SK-N-SH treated with all-trans-retinoic acid at 6 μM for 48 hours (cell line): Measurements from ENCODE around the gene TCTN1.

Experiments
- ATAC-seq: fragments of 200-7000 bp; cut with Tn5 transposase; 3 replicates; pipeline ENCODE4 v1.9.1; 2020; ENCODE audit warnings: mild to moderate bottlenecking, moderate library complexity
- ARNTL ChIP-seq: fragments of 450-650 bp; formaldehyde crosslinking; IDR thresholded peaks from 2 replicates; pipeline ENCODE4 v1.5.0; 2020; ENCODE audit warnings: low read depth, mild to moderate bottlenecking, moderate library complexity, borderline replicate concordance
- BACH2 ChIP-seq: fragments of 250-450 bp; sonication (Bioruptor Pico); IDR thresholded peaks from 2 replicates; pipeline ENCODE4 v1.9.0; 2021; ENCODE audit warnings: mild to moderate bottlenecking, borderline replicate concordance
- CSDC2 ChIP-seq: fragments of 250-450 bp; sonication (Bioruptor Pico); IDR thresholded peaks from 2 replicates; pipeline ENCODE4 v1.5.0; 2020; ENCODE audit warnings: mild to moderate bottlenecking, moderate library complexity
- ESRRG ChIP-seq: fragments of 250-450 bp; sonication (Bioruptor Pico); IDR thresholded peaks from 2 replicates; pipeline ENCODE4 v1.6.1; 2021; ENCODE audit warnings: mild to moderate bottlenecking
- GLIS3 ChIP-seq: fragments of 250-450 bp; sonication (Bioruptor Pico); IDR thresholded peaks from 2 replicates; pipeline ENCODE4 v1.5.0; 2020; ENCODE audit warnings: mild to moderate bottlenecking, moderate library complexity
- ISL1 ChIP-seq: fragments of 250-450 bp; sonication (Bioruptor Pico); IDR thresholded peaks from 2 replicates; pipeline ENCODE4 v2.1.2; 2022; ENCODE audit warnings: mild to moderate bottlenecking, moderate library complexity
- OSR1 ChIP-seq: fragments of 250-450 bp; sonication (Bioruptor Pico); IDR thresholded peaks from 2 replicates; pipeline ENCODE4 v1.8.0; 2022; ENCODE audit warnings: moderate library complexity, mild to moderate bottlenecking, inconsistent platforms
- PPARA ChIP-seq: fragments of 250-450 bp; sonication (Bioruptor Pico); IDR thresholded peaks from 2 replicates; pipeline ENCODE4 v1.5.0; 2020; ENCODE audit warnings: mild to moderate bottlenecking, borderline replicate concordance
- RARB ChIP-seq: fragments of 250-450 bp; sonication (Bioruptor Pico); IDR thresholded peaks from 2 replicates; pipeline ENCODE4 v1.8.0; 2021; ENCODE audit warnings: mild to moderate bottlenecking, moderate library complexity
- SNAI2 ChIP-seq: fragments of 250-450 bp; sonication (Bioruptor Pico); IDR thresholded peaks from 2 replicates; pipeline ENCODE4 v1.5.0; 2020; ENCODE audit warnings: mild to moderate bottlenecking, moderate library complexity
- TCF4 ChIP-seq: fragments of 250-450 bp; sonication (Bioruptor Pico); IDR thresholded peaks from 2 replicates; pipeline ENCODE4 v1.8.0; 2021; ENCODE audit warnings: mild to moderate bottlenecking, moderate library complexity, borderline replicate concordance
- TOX ChIP-seq: fragments of 250-450 bp; sonication (Bioruptor Pico); IDR thresholded peaks from 2 replicates; pipeline ENCODE4 v1.8.0; 2021; ENCODE audit warnings: mild to moderate bottlenecking, moderate library complexity, borderline replicate concordance
- ZC3H10 ChIP-seq: fragments of 250-450 bp; sonication (Bioruptor Pico); IDR thresholded peaks from 2 replicates; pipeline ENCODE4 v1.5.1; 2021; ENCODE audit warnings: mild to moderate bottlenecking, moderate library complexity
- ZFP3 ChIP-seq: fragments of 250-450 bp; sonication (Bioruptor Pico); IDR thresholded peaks from 2 replicates; pipeline ENCODE4 v1.5.0; 2020; ENCODE audit warnings: mild to moderate bottlenecking, moderate library complexity
- ZFP30 ChIP-seq: fragments of 450-650 bp; formaldehyde crosslinking; IDR thresholded peaks from 2 replicates; pipeline ENCODE4 v1.5.0; 2022; ENCODE audit warnings: mild to moderate bottlenecking, moderate library complexity
- ZNF565 ChIP-seq: fragments of 450-650 bp; formaldehyde crosslinking; conservative IDR thresholded peaks from 2 replicates; pipeline ENCODE4 v1.5.0; 2020; ENCODE audit warnings: low read depth, mild to moderate bottlenecking, moderate library complexity
- ZNF70 ChIP-seq: fragments of 450-650 bp; formaldehyde crosslinking; IDR thresholded peaks from 2 replicates; pipeline ENCODE4 v1.5.0; 2020; ENCODE audit warnings: mild to moderate bottlenecking, moderate library complexity
- ZNF8 ChIP-seq: fragments of 450-650 bp; formaldehyde crosslinking; IDR thresholded peaks from 2 replicates; pipeline ENCODE4 v1.5.0; 2020; ENCODE audit warnings: mild to moderate bottlenecking, moderate library complexity
- TF ChIP-seq, protein P1 (sequence below): fragments of 250-450 bp; sonication (Bioruptor Pico); IDR thresholded peaks from 2 replicates; pipeline ENCODE4 v1.5.0; 2020; ENCODE audit warnings: mild to moderate bottlenecking, moderate library complexity
- TF ChIP-seq, protein P2 (sequence below): fragments of 250-450 bp; sonication (Bioruptor Pico); IDR thresholded peaks from 2 replicates; pipeline ENCODE4 v1.5.1; 2020; ENCODE audit warnings: low read depth, mild to moderate bottlenecking, moderate library complexity
- TF ChIP-seq, protein P3 (sequence below): fragments of 250-450 bp; sonication (Bioruptor Pico); IDR thresholded peaks from 2 replicates; pipeline ENCODE4 v1.5.1; 2021; ENCODE audit warnings: mild to moderate bottlenecking, moderate library complexity
- TF ChIP-seq, protein P4 (sequence below): fragments of 250-450 bp; sonication (Bioruptor Pico); IDR thresholded peaks from 2 replicates; pipeline ENCODE4 v1.8.0; 2020; ENCODE audit warnings: mild to moderate bottlenecking, moderate library complexity, borderline replicate concordance
- TF ChIP-seq, protein P5 (sequence below): fragments of 250-450 bp; sonication (Bioruptor Pico); IDR thresholded peaks from 2 replicates; pipeline ENCODE4 v1.8.0; 2021; ENCODE audit warnings: low read depth, mild to moderate bottlenecking, moderate library complexity, borderline replicate concordance

The TCTN1 gene

DNA sequence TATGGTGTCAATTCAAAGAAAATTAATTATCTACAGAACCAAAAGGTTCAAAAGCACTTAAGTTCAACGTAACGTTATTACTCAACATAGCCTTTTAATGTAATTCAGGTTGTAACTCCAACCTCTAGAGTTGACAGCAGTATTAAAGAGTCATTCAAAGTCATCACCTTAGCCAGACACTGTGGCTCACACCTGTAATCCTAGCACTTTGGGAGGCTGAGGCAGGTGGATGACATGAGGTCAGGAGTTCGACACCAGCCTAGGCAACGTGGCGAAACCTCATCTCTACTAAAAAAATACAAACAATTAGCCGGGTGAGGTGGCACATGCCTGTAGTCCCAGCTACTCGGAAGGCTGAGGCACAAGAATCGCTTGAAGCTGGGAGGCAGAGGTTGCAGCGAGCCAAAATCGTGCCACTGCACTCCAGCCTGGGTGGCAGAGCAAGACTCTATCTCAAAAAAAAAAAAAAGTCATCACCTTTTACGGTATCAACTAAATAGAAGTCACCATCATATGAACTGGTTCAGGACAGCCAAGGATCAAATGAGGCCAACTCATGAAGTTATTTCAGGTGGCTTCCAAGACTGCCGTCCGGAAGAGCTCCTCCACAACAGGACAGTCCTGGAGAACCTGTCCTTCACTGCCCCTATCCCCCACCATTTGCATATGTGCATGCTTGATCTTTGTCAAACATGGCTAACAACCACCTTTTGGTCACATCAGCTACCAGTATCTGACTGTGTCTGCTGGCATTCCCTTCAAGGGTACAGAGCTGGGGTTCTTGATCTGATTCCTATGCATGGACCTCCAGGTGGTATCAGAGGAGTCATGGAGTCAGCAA, 35.0 kb upstream of the TCTN1 start:
- TF ChIP-seq TCF4 (CRISPR knock-in tag): no peak
- TF ChIP-seq, protein P1, sequence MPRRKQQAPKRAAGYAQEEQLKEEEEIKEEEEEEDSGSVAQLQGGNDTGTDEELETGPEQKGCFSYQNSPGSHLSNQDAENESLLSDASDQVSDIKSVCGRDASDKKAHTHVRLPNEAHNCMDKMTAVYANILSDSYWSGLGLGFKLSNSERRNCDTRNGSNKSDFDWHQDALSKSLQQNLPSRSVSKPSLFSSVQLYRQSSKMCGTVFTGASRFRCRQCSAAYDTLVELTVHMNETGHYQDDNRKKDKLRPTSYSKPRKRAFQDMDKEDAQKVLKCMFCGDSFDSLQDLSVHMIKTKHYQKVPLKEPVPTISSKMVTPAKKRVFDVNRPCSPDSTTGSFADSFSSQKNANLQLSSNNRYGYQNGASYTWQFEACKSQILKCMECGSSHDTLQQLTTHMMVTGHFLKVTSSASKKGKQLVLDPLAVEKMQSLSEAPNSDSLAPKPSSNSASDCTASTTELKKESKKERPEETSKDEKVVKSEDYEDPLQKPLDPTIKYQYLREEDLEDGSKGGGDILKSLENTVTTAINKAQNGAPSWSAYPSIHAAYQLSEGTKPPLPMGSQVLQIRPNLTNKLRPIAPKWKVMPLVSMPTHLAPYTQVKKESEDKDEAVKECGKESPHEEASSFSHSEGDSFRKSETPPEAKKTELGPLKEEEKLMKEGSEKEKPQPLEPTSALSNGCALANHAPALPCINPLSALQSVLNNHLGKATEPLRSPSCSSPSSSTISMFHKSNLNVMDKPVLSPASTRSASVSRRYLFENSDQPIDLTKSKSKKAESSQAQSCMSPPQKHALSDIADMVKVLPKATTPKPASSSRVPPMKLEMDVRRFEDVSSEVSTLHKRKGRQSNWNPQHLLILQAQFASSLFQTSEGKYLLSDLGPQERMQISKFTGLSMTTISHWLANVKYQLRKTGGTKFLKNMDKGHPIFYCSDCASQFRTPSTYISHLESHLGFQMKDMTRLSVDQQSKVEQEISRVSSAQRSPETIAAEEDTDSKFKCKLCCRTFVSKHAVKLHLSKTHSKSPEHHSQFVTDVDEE (CRISPR knock-in tag): no peak
- no peak for TF ChIP-seq SNAI2 (CRISPR knock-in tag)
- TF ChIP-seq ARNTL (CRISPR knock-in tag): no peak
- no peak for TF ChIP-seq RARB (CRISPR knock-in tag)
- TF ChIP-seq ZNF8: no peak
- TF ChIP-seq CSDC2 (CRISPR knock-in tag): no peak
- no peak for TF ChIP-seq GLIS3 (CRISPR knock-in tag)
- TF ChIP-seq TOX (CRISPR knock-in tag): no peak
- TF ChIP-seq, protein P2, sequence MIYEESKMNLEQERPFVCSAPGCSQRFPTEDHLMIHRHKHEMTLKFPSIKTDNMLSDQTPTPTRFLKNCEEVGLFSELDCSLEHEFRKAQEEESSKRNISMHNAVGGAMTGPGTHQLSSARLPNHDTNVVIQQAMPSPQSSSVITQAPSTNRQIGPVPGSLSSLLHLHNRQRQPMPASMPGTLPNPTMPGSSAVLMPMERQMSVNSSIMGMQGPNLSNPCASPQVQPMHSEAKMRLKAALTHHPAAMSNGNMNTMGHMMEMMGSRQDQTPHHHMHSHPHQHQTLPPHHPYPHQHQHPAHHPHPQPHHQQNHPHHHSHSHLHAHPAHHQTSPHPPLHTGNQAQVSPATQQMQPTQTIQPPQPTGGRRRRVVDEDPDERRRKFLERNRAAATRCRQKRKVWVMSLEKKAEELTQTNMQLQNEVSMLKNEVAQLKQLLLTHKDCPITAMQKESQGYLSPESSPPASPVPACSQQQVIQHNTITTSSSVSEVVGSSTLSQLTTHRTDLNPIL: no peak
- TF ChIP-seq ZFP30 (CRISPR knock-in tag): no peak
- no peak for TF ChIP-seq OSR1 (CRISPR knock-in tag)
- TF ChIP-seq PPARA (CRISPR knock-in tag): no peak
- TF ChIP-seq BACH2 (CRISPR knock-in tag): no peak
- TF ChIP-seq ZNF70 (CRISPR knock-in tag): no peak
- TF ChIP-seq, protein P3, sequence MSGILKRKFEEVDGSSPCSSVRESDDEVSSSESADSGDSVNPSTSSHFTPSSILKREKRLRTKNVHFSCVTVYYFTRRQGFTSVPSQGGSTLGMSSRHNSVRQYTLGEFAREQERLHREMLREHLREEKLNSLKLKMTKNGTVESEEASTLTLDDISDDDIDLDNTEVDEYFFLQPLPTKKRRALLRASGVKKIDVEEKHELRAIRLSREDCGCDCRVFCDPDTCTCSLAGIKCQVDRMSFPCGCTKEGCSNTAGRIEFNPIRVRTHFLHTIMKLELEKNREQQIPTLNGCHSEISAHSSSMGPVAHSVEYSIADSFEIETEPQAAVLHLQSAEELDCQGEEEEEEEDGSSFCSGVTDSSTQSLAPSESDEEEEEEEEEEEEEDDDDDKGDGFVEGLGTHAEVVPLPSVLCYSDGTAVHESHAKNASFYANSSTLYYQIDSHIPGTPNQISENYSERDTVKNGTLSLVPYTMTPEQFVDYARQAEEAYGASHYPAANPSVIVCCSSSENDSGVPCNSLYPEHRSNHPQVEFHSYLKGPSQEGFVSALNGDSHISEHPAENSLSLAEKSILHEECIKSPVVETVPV: no peak
- no peak for TF ChIP-seq ESRRG (CRISPR knock-in tag)
- no peak for TF ChIP-seq ISL1 (CRISPR knock-in tag)
- TF ChIP-seq, protein P4, sequence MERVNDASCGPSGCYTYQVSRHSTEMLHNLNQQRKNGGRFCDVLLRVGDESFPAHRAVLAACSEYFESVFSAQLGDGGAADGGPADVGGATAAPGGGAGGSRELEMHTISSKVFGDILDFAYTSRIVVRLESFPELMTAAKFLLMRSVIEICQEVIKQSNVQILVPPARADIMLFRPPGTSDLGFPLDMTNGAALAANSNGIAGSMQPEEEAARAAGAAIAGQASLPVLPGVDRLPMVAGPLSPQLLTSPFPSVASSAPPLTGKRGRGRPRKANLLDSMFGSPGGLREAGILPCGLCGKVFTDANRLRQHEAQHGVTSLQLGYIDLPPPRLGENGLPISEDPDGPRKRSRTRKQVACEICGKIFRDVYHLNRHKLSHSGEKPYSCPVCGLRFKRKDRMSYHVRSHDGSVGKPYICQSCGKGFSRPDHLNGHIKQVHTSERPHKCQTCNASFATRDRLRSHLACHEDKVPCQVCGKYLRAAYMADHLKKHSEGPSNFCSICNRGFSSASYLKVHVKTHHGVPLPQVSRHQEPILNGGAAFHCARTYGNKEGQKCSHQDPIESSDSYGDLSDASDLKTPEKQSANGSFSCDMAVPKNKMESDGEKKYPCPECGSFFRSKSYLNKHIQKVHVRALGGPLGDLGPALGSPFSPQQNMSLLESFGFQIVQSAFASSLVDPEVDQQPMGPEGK (CRISPR knock-in tag): no peak
- ATAC-seq: no peak

DNA sequence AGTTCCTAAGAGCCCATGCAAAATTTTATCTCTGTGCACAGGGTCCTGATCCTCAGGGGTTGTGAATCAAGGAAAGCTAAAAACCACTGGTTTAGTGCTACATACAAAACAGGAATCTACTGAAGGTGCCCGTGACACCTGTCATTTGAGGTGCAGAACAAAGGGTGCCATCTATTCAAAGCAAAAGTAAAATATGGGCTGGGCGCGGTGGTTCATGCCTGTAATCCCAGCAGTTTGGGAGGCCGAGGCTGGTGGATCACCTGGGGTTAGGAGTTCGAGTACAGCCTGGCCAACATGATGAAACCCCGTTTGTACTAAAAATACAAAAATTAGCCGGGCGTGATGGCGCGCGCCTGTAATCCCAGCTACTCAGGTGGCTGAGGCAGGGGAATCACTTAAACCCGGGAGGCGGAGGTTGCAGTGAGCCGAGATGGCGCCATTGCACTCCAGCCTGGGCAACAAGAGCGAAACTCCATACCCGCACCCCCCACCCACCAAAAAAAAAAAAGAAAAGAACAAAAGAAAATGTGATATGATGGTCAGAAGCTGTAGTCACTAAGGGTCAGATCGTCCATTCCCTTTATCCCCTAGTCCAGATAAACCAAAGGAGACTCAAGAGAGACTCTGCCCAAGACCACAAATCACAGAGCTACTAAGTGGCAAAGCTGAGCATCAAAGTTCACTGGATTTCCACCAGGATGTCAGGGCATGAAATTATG, 34.2 kb upstream of the TCTN1 start:
- no peak for ATAC-seq
- no peak for TF ChIP-seq ISL1 (CRISPR knock-in tag)
- TF ChIP-seq, protein P4 (CRISPR knock-in tag): no peak
- no peak for TF ChIP-seq SNAI2 (CRISPR knock-in tag)
- no peak for TF ChIP-seq PPARA (CRISPR knock-in tag)
- TF ChIP-seq ZNF8: no peak
- TF ChIP-seq ESRRG (CRISPR knock-in tag): no peak
- TF ChIP-seq RARB (CRISPR knock-in tag): no peak
- TF ChIP-seq TCF4 (CRISPR knock-in tag): no peak
- TF ChIP-seq CSDC2 (CRISPR knock-in tag): no peak
- TF ChIP-seq, protein P5, sequence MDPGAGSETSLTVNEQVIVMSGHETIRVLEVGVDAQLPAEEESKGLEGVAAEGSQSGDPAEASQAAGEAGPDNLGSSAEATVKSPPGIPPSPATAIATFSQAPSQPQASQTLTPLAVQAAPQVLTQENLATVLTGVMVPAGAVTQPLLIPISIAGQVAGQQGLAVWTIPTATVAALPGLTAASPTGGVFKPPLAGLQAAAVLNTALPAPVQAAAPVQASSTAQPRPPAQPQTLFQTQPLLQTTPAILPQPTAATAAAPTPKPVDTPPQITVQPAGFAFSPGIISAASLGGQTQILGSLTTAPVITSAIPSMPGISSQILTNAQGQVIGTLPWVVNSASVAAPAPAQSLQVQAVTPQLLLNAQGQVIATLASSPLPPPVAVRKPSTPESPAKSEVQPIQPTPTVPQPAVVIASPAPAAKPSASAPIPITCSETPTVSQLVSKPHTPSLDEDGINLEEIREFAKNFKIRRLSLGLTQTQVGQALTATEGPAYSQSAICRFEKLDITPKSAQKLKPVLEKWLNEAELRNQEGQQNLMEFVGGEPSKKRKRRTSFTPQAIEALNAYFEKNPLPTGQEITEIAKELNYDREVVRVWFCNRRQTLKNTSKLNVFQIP: no peak
- TF ChIP-seq ZNF70 (CRISPR knock-in tag): no peak
- no peak for TF ChIP-seq ZNF565 (CRISPR knock-in tag)
- TF ChIP-seq, protein P1 (CRISPR knock-in tag): no peak
- no peak for TF ChIP-seq GLIS3 (CRISPR knock-in tag)
- TF ChIP-seq BACH2 (CRISPR knock-in tag): no peak
- no peak for TF ChIP-seq ZC3H10 (CRISPR knock-in tag)
- TF ChIP-seq OSR1 (CRISPR knock-in tag): no peak
- no peak for TF ChIP-seq TOX (CRISPR knock-in tag)
- no peak for TF ChIP-seq ZFP3
